ENCODE data around the gene ATOSA.

- TF ChIP-seq, protein P1, sequence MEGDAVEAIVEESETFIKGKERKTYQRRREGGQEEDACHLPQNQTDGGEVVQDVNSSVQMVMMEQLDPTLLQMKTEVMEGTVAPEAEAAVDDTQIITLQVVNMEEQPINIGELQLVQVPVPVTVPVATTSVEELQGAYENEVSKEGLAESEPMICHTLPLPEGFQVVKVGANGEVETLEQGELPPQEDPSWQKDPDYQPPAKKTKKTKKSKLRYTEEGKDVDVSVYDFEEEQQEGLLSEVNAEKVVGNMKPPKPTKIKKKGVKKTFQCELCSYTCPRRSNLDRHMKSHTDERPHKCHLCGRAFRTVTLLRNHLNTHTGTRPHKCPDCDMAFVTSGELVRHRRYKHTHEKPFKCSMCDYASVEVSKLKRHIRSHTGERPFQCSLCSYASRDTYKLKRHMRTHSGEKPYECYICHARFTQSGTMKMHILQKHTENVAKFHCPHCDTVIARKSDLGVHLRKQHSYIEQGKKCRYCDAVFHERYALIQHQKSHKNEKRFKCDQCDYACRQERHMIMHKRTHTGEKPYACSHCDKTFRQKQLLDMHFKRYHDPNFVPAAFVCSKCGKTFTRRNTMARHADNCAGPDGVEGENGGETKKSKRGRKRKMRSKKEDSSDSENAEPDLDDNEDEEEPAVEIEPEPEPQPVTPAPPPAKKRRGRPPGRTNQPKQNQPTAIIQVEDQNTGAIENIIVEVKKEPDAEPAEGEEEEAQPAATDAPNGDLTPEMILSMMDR (IDR thresholded peaks at IDR 0.05), result no peak
- TF ChIP-seq POLR2A (IDR thresholded peaks at IDR 0.05), result no peak
These were observed 4.4 kb downstream of the ATOSA start for GRCh38 chr15:52674831-52675230.

All from ovary (tissue), 3 donors.